ENCODE measurements around the gene REST.
"Not testable (repeated sequence)": the region's sequence is repeated elsewhere in the genome, so short reads cannot be mapped to it uniquely, and the experiment has no call there.

REST gene, protein sequence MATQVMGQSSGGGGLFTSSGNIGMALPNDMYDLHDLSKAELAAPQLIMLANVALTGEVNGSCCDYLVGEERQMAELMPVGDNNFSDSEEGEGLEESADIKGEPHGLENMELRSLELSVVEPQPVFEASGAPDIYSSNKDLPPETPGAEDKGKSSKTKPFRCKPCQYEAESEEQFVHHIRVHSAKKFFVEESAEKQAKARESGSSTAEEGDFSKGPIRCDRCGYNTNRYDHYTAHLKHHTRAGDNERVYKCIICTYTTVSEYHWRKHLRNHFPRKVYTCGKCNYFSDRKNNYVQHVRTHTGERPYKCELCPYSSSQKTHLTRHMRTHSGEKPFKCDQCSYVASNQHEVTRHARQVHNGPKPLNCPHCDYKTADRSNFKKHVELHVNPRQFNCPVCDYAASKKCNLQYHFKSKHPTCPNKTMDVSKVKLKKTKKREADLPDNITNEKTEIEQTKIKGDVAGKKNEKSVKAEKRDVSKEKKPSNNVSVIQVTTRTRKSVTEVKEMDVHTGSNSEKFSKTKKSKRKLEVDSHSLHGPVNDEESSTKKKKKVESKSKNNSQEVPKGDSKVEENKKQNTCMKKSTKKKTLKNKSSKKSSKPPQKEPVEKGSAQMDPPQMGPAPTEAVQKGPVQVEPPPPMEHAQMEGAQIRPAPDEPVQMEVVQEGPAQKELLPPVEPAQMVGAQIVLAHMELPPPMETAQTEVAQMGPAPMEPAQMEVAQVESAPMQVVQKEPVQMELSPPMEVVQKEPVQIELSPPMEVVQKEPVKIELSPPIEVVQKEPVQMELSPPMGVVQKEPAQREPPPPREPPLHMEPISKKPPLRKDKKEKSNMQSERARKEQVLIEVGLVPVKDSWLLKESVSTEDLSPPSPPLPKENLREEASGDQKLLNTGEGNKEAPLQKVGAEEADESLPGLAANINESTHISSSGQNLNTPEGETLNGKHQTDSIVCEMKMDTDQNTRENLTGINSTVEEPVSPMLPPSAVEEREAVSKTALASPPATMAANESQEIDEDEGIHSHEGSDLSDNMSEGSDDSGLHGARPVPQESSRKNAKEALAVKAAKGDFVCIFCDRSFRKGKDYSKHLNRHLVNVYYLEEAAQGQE

DNA sequence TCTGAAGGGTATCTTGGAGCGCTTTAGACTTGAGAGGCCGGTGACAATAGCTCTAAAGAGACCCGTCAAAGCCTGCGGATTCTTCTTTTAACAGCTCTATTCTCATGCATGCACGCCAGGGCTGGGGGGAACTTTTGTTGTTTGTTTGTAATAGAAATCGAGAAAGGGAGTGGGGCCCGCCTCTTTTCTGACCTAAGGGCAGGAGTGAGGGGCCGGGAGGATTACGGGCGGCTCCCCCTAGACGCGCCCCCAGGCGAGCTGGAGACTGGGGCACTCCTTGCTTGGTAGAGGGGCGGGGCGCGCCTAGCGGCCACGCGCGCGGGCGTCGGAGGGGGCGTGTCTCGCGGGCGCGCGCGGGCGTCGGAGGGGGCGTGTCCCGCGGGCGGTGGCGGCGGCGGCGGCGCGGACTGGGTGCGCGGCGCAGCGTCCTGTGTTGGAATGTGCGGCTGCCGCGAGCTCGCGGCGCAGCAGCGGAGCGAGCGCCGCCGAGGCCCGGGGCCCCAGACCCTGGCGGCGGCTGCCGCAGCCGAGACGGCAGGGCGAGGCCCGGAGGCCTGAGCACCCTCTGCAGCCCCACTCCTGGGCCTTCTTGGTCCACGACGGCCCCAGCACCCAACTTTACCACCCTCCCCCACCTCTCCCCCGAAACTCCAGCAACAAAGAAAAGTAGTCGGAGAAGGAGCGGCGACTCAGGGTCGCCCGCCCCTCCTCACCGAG, at the start of gene REST:
REST (plus strand) TSS at position 412 of the 717 bp plus-strand sequence. CDS start 2,739 bp downstream, outside the sequence.
- H3K4me3 Mint-ChIP-seq = peak within 1 kb of the TSS; percentile 88
- peaks cover 35% of the 10 kb centered on the region for H3K4me1 Mint-ChIP-seq
- peak; percentile 82 to 88 for DNase-seq (ENCODE audit: low spot score in 2 of 2)
- H3K27ac Mint-ChIP-seq = peak within 1 kb of the TSS; percentile 95
- H3K36me3 Mint-ChIP-seq = peaks cover 38% of the 10 kb centered on the region
- H3K9me3 Mint-ChIP-seq = no peaks in the 10 kb centered on the region
- ATAC-seq = peak; percentile 71

DNA sequence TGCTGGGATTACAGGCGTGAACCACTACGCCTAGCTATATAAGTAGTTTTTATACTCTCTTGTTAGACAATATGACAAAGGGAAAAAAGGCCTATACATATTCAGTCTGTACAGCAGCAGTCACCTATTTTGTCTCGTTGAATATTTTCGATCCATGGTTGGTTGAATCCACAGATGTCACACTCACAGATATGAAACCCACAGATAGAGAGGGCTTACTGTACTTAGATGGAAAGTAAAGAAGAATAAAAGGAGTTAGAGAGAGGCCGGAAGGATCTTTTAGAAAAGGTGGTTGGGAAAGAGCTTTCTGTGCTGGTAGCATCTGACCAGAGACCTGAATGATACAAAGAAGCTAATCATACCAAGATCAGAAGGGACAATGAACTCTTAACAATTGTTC, 47.9 kb upstream of the REST start:
- ATAC-seq (no peak), DNase-seq (ENCODE audit: low spot score in 2 of 2) (no peak)
- H3K36me3 Mint-ChIP-seq = no peaks in the 10 kb centered on the region
- no peak overlapping the region for H3K4me3 Mint-ChIP-seq
- H3K4me1 Mint-ChIP-seq = peaks cover 8% of the 10 kb centered on the region
- H3K27ac Mint-ChIP-seq = no peak overlapping the region
- no peaks in the 10 kb centered on the region for H3K9me3 Mint-ChIP-seq

DNA sequence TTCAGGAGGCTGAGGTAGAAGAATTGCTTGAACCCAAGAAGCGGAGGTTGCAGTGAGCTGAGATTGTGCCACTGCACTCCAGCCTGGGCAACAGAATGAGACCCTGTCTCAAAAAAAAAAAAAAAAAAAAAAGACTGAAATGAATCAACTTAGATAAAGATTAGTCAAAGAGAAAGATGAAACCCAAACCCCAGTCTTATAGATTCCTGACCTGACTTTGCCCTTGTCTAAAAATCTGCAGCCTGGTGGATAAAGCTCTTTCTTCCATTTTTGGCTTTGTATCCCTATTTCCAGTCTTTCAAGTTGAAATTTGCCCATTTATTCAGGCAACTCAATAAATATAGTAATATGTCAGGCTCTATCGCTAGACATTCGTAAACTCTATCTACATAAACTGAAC, 46.9 kb upstream of the REST start:
- no peak overlapping the region for H3K4me3 Mint-ChIP-seq
- peak; percentile 54 for ATAC-seq
- H3K9me3 Mint-ChIP-seq = no peaks in the 10 kb centered on the region
- no peaks in the 10 kb centered on the region for H3K36me3 Mint-ChIP-seq
- DNase-seq (ENCODE audit: low spot score in 2 of 2) = no peak
- no peak overlapping the region for H3K27ac Mint-ChIP-seq
- peaks cover 8% of the 10 kb centered on the region for H3K4me1 Mint-ChIP-seq

DNA sequence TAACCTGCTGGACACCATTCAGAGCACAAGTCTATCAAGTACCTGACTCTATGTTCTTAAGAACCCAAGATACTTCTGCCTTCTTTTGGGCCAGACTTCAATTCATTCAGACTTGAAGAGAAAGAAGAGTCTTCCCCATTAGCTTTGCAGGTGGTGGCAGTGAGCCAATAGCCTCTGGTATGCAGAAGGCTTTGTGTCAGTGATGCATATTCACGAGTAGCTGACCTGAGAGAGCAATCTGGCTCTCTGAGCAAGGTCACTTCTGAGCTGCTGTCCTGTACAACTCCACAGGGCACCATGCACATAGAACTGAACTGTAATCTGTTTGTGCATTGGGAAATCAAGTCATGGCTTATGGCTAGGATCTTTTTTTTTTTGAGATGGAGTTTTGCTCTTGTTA, 46.3 kb upstream of the REST start:
- H3K4me3 Mint-ChIP-seq = no peak overlapping the region
- H3K4me1 Mint-ChIP-seq = peaks cover 8% of the 10 kb centered on the region
- H3K36me3 Mint-ChIP-seq = no peaks in the 10 kb centered on the region
- no peak for DNase-seq (ENCODE audit: low spot score in 2 of 2)
- no peak overlapping the region for H3K27ac Mint-ChIP-seq
- no peak for ATAC-seq
- no peaks in the 10 kb centered on the region for H3K9me3 Mint-ChIP-seq

DNA sequence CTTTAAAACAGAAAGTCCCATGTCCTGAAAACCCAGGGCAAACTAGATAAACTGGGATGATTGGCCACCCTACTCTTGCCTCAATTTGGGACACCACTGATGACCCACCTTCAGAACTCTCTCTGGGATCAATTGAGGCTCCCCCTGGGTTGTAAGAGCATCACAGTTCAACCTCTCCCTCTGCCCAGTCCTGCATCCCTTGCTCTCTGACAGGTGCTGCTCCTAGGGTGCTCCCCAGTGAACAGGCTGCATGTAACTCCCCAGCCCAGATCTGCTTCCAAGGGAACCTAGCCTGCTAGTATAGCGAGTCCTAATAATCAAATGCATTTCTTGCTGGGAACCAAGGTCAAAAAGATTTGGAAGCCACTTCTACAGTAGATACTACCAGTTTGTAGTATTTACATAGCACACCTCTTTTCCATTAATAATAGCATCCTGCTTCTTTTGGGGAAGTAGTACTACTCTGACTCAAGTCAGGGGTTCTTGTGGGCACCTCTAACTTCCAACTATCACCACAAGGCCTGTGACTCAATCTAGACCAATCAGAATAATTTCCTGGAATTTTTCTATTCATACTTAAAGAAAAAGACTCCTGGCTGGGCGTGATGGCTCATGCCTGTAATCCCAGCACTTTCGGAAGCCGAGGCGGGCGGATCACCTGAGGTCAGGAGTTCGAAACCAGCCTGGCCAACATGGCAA, 44.1 kb upstream of the REST start:
- Mint-ChIP-seq H3K4me3 (no peak overlapping the region), H3K27ac (no peak overlapping the region), H3K9me3 (no peaks in the 10 kb centered on the region), H3K36me3 (no peaks in the 10 kb centered on the region), H3K4me1 (peaks cover 8% of the 10 kb centered on the region)
- peak; percentile 83 for ATAC-seq
- DNase-seq (ENCODE audit: low spot score in 2 of 2) = no peak

DNA sequence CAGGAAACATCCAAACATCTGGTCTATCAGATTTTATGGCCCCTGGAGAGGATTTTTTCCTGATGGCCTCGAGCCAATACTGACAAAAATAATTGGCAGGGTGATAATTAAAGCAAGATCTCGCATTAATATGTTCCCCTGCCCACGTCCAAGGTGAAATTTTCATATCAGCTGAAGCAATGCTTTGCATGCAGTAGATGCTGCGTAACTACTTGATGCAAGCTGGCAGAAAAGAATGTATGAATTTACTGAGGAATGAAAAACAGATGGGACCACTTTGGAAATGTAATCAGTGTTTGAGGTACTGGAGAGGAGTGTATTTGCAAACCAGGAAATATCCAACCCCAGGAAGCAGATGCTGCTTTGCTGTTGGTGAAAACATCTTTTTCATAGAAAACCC, 36.8 kb upstream of the REST start:
- Mint-ChIP-seq H3K9me3 (no peaks in the 10 kb centered on the region), H3K4me3 (no peak overlapping the region), H3K4me1 (no peaks in the 10 kb centered on the region), H3K36me3 (no peaks in the 10 kb centered on the region), H3K27ac (no peak overlapping the region)
- no peak for DNase-seq (ENCODE audit: low spot score in 2 of 2)
- ATAC-seq = no peak

DNA sequence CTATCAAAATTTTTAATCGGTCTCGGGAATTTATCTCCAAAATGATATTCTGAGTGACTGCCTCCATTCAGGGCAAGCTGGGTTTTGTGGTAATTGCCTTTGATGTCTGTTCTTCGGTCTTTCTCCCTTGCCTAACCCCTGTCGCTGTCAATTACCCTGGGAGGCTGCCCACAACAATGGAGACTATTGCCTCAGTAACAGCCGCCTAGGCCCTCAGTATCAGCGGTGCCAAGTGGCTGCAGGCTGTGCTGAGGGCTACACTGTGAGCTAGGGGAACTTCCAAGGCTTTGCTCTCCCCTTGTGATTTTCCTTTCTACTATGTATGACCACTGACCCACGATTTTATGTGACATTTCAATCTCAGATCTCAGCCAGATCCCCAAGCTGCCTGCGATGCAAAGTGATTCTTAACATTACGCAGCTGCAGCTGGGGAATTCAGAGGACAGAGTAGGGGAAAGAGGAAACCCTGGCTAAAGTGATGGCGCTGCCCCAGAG, 36.3 kb upstream of the REST start:
- Mint-ChIP-seq H3K4me1 (no peaks in the 10 kb centered on the region), H3K36me3 (no peaks in the 10 kb centered on the region), H3K4me3 (no peak overlapping the region), H3K27ac (no peak overlapping the region), H3K9me3 (no peaks in the 10 kb centered on the region)
- ATAC-seq (no peak), DNase-seq (ENCODE audit: low spot score in 2 of 2) (no peak)

DNA sequence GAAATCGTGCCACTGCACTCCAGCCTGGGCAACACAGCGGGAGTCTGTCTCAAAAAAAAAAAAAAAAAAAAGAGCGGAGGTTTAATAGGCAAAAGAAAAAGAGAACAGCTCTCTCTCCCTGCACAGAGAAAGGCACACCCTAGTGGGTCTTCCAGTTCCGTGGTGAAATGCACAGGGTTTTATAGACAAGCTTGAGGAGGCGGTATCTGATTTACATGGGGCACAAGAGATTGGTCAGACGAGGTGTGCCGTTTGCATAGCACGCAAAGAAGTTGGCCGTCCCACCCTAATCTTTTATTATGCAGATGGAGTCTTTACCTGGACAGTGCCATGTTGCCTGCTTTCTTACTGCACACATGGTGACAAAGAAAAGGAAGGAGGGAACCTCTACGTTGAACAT, 33.5 kb upstream of the REST start:
- no peak overlapping the region for H3K4me3 Mint-ChIP-seq
- no peaks in the 10 kb centered on the region for H3K36me3 Mint-ChIP-seq
- no peaks in the 10 kb centered on the region for H3K9me3 Mint-ChIP-seq
- no peaks in the 10 kb centered on the region for H3K4me1 Mint-ChIP-seq
- H3K27ac Mint-ChIP-seq = no peak overlapping the region
- ATAC-seq (no peak), DNase-seq (ENCODE audit: low spot score in 2 of 2) (no peak)

DNA sequence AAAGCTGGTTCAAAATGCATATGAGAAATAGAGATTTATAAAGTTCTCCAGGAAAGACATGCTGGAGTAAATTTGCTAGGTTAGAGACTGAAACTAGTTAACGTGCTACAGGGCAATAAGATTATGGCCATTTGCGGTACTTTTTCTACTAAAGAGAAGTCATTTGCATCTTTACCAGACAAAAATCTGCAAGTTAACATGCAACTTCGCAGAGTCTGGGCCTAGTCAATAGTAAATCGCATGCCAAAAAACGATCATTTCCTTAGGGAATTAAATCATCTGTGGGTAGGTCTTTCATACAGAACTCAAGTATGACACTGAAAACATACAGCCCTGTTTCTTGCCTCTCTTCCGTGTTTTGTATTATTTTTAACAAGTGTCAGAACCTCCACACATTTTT, 32.8 kb upstream of the REST start:
- DNase-seq (ENCODE audit: low spot score in 2 of 2) (no peak), ATAC-seq (no peak)
- no peak overlapping the region for H3K27ac Mint-ChIP-seq
- no peaks in the 10 kb centered on the region for H3K36me3 Mint-ChIP-seq
- no peaks in the 10 kb centered on the region for H3K9me3 Mint-ChIP-seq
- H3K4me1 Mint-ChIP-seq = no peaks in the 10 kb centered on the region
- no peak overlapping the region for H3K4me3 Mint-ChIP-seq

DNA sequence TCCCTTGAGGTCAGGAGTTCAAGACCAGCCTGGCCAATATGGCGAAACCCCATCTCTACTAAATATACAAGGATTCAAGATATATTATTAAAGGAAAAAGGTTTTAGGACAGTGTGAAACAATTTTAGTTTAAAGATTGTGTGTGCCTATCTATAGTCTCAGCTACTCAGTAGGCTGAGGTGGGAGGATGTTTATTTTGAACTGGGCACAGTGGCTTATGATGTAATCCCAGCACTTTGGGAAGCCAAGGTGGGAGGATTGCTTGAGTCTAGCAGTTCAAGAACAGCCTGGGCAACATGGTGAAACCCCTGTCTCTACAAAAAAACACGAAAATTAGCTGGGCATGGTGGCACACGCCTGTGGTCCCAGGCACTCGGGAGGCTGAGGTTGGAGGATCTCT, 31.4 kb upstream of the REST start:
- Mint-ChIP-seq H3K27ac (no peak overlapping the region), H3K9me3 (no peaks in the 10 kb centered on the region), H3K36me3 (no peaks in the 10 kb centered on the region), H3K4me1 (no peaks in the 10 kb centered on the region), H3K4me3 (no peak overlapping the region)
- DNase-seq (ENCODE audit: low spot score in 2 of 2) (no peak), ATAC-seq (no peak)

DNA sequence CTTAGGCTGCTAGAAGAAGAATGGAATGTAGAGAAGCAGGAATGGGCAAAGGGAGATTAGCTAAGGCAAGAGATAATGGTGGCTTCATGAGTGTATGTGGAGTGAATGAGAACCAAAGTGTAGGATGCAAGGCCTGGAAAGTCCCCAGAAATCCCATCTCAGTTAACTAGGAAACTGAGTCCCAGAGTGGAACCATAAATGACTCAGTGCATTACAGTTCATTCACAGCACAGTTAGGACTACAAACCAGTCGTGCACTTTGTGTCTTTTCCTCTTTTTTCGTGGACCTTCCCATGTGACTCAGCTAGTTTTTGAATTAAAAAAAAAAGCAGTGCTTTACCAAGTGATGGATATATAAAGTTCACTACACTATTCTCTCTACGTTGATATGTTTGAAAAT, 27.7 kb upstream of the REST start:
- Mint-ChIP-seq H3K36me3 (no peaks in the 10 kb centered on the region), H3K4me3 (no peak overlapping the region), H3K4me1 (no peaks in the 10 kb centered on the region), H3K9me3 (no peaks in the 10 kb centered on the region), H3K27ac (no peak overlapping the region)
- ATAC-seq (no peak), DNase-seq (ENCODE audit: low spot score in 2 of 2) (no peak)

DNA sequence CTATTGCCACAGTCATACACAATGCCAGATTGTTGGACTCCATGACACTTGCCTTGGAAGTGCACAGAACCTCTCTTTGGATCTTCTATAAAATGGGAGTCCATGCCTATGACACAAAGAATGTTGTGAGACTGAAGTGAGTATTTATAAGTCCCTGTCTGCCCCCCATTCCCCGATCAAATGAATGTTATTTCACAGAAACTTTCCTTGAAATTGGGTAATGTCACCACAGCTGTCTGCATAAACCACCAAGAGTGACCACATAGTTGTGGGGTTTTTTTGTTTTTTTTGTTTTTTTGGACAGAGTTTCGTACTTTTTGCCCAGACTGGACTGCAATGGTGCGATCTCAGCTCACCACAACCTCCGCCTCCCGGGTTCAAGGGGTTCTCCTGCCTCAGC, 27.1 kb upstream of the REST start:
- H3K9me3 Mint-ChIP-seq = no peaks in the 10 kb centered on the region
- no peak overlapping the region for H3K4me3 Mint-ChIP-seq
- no peaks in the 10 kb centered on the region for H3K36me3 Mint-ChIP-seq
- ATAC-seq (no peak), DNase-seq (ENCODE audit: low spot score in 2 of 2) (no peak)
- H3K4me1 Mint-ChIP-seq = no peaks in the 10 kb centered on the region
- no peak overlapping the region for H3K27ac Mint-ChIP-seq

DNA sequence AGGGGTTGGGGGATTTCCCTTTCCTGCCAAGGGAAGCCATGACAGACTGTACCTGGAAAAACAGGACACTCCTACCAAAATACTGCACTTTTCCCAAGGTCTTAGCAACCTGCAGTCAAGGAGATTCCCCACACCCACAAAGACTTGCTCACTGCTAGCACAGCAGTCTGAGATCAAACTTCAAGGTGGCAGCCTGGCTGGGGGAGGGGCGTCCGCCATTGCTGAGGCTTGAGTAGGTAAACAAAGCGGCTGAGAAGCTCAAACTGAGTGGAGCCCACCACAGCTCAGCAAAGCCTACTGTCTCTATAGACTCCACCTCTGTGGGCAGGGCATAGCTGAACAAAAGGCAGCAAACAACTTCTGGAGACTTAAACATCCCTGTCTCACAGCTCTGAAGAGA, 23.2 kb upstream of the REST start:
- H3K4me3 Mint-ChIP-seq; H3K4me1 Mint-ChIP-seq; H3K27ac Mint-ChIP-seq; H3K36me3 Mint-ChIP-seq; H3K9me3 Mint-ChIP-seq; ATAC-seq; DNase-seq (ENCODE audit: low spot score in 2 of 2): not testable (repeated sequence)

DNA sequence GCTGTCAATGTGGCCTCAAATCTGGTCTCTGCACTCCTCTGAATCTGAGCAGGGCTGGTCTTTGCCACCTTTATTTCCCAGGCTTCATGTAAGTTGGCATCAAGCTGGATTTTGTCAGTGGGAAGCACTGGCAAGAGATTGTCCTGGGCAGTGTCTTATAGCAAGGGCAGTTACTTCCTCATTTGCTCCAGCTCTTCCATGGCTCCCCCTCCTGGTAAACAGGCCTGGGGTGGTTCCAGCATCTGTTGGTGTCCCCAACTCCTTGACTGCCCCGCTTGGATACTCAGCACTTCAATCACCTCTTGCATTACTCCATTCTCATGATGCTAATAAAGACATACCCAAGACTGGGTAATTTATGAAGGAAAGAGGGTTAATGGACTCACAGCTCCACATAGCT, 15.0 kb upstream of the REST start:
- Mint-ChIP-seq H3K9me3 (no peaks in the 10 kb centered on the region), H3K4me3 (no peak overlapping the region), H3K27ac (no peak overlapping the region), H3K4me1 (no peaks in the 10 kb centered on the region), H3K36me3 (no peaks in the 10 kb centered on the region)
- DNase-seq (ENCODE audit: low spot score in 2 of 2) = no peak
- ATAC-seq = no peak

Data from stimulated activated effector memory CD8-positive, alpha-beta T cell treated with anti-CD3 and anti-CD28 coated beads, Interleukin-12 subunit alpha, Interleukin-12 subunit beta, amount 100 ng/mL, for 72 hours (primary cell).